Adrenal gland (tissue), 5 donors: ENCODE data around the gene ADARB2.

Experiments used
- CTCF ChIP-seq, 6 experiments: fragments of 450-650 bp in 4 of 6; fragments of 200-600 bp in 2 of 6; sonication (generic) in 1 of 6; IDR thresholded peaks; 1 replicate in 5 of 6; 2 replicates in 1 of 6; pipeline versions ENCODE4 v1.5.1 to v1.8.0; 2016 to 2021; ENCODE audit warnings: antibody characterized with exemption in 6 of 6, mild to moderate bottlenecking in 2 of 6, moderate library complexity in 1 of 6
- POLR2A ChIP-seq, 2 donors: fragments of 450-650 bp; IDR thresholded peaks; one replicate each; pipeline ENCODE4 v1.6.1; 2017; ENCODE audit warnings: antibody characterized with exemption in 2 of 2, mild to moderate bottlenecking in 2 of 2, moderate library complexity in 1 of 2
- donor health status: DM: no; HTN: no; CAD: no.

- TF ChIP-seq CTCF (IDR thresholded peaks at IDR 0.05) (no peak), POLR2A (IDR thresholded peaks at IDR 0.05) (no peak)
These were observed 519.7 kb downstream of the ADARB2 start for GRCh38 chr10:1217661-1218060.
